ENCODE results near the gene SLIT1.

The SLIT1 gene

GRCh38 chr10:97154162-97154561 is 31.6 kb downstream of the SLIT1 start:
- Histone ChIP-seq H3K36me3 (ENCODE audit: low read length) (no peaks in the 10 kb centered on the region), H3K4me2 (ENCODE audit: low read depth, low read length, poor library complexity, severe bottlenecking) (no peak overlapping the region), H3K27me3 (ENCODE audit: low read length) (no peaks in the 10 kb centered on the region)

GRCh38 chr10:97153270-97153850 is 32.4 kb downstream of the SLIT1 start:
- no peaks in the 10 kb centered on the region for H3F3A ChIP-seq (ENCODE audit: insufficient read depth)
- H3K9me2 ChIP-seq (replicated peaks; ENCODE audit: insufficient read depth, low read length): no peaks in the 10 kb centered on the region
- H3K79me2 ChIP-seq (ENCODE audit: insufficient read depth, low read length): no peaks in the 10 kb centered on the region
- H3K4me3 ChIP-seq (ENCODE audit: insufficient read depth, low read length, poor library complexity, severe bottlenecking): no peak overlapping the region
- H4K20me1 ChIP-seq (ENCODE audit: low read depth, low read length): no peaks in the 10 kb centered on the region
- no peaks in the 10 kb centered on the region for H3K36me3 ChIP-seq (ENCODE audit: low read length)
- no peak overlapping the region for H3K9ac ChIP-seq (ENCODE audit: low read length)
- H2AFZ ChIP-seq (ENCODE audit: low read depth, low read length, severe bottlenecking): no peak overlapping the region
- H3K9me3 ChIP-seq (ENCODE audit: insufficient read depth, low read length): no peaks in the 10 kb centered on the region
- TF ChIP-seq EZH2phosphoT487 (conservative IDR thresholded peaks at IDR 0.05; ENCODE audit: low read length): no peak
- TF ChIP-seq, protein P1, sequence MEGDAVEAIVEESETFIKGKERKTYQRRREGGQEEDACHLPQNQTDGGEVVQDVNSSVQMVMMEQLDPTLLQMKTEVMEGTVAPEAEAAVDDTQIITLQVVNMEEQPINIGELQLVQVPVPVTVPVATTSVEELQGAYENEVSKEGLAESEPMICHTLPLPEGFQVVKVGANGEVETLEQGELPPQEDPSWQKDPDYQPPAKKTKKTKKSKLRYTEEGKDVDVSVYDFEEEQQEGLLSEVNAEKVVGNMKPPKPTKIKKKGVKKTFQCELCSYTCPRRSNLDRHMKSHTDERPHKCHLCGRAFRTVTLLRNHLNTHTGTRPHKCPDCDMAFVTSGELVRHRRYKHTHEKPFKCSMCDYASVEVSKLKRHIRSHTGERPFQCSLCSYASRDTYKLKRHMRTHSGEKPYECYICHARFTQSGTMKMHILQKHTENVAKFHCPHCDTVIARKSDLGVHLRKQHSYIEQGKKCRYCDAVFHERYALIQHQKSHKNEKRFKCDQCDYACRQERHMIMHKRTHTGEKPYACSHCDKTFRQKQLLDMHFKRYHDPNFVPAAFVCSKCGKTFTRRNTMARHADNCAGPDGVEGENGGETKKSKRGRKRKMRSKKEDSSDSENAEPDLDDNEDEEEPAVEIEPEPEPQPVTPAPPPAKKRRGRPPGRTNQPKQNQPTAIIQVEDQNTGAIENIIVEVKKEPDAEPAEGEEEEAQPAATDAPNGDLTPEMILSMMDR (IDR thresholded peaks at IDR 0.05; ENCODE audit: insufficient read depth, low read length, poor library complexity, severe bottlenecking): no peak
- no peak overlapping the region for H3K4me2 ChIP-seq (ENCODE audit: low read depth, low read length, poor library complexity, severe bottlenecking)
- H3K27me3 ChIP-seq (ENCODE audit: low read length): no peaks in the 10 kb centered on the region
- H3K27ac ChIP-seq (ENCODE audit: low read depth, low read length): no peak overlapping the region

More at GRCh38 chr10:97154162-97154561, 31.6 kb downstream of the SLIT1 start:
- Histone ChIP-seq H3K27ac (ENCODE audit: low read depth, low read length) (no peak overlapping the region), H2AFZ (ENCODE audit: low read depth, low read length, severe bottlenecking) (no peak overlapping the region), H3K79me2 (ENCODE audit: insufficient read depth, low read length) (no peaks in the 10 kb centered on the region), H4K20me1 (ENCODE audit: low read depth, low read length) (no peaks in the 10 kb centered on the region), H3K4me3 (ENCODE audit: insufficient read depth, low read length, poor library complexity, severe bottlenecking) (no peak overlapping the region), H3K9ac (ENCODE audit: low read length) (no peak overlapping the region), H3K9me2 (replicated peaks; ENCODE audit: insufficient read depth, low read length) (no peaks in the 10 kb centered on the region), H3K9me3 (ENCODE audit: insufficient read depth, low read length) (no peaks in the 10 kb centered on the region), H3F3A (ENCODE audit: insufficient read depth) (no peaks in the 10 kb centered on the region)
- TF ChIP-seq, protein P1 (IDR thresholded peaks at IDR 0.05; ENCODE audit: insufficient read depth, low read length, poor library complexity, severe bottlenecking): no peak
- no peak for TF ChIP-seq EZH2phosphoT487 (conservative IDR thresholded peaks at IDR 0.05; ENCODE audit: low read length)

- Histone ChIP-seq H3K36me3 (ENCODE audit: low read length) (no peaks in the 10 kb centered on the region), H3K9ac (ENCODE audit: low read length) (no peak overlapping the region), H3K4me3 (ENCODE audit: insufficient read depth, low read length, poor library complexity, severe bottlenecking) (no peak overlapping the region), H3K4me2 (ENCODE audit: low read depth, low read length, poor library complexity, severe bottlenecking) (no peak overlapping the region), H2AFZ (ENCODE audit: low read depth, low read length, severe bottlenecking) (no peak overlapping the region), H3K27me3 (ENCODE audit: low read length) (no peaks in the 10 kb centered on the region), H3K27ac (ENCODE audit: low read depth, low read length) (no peak overlapping the region), H3K9me2 (replicated peaks; ENCODE audit: insufficient read depth, low read length) (no peaks in the 10 kb centered on the region), H3K9me3 (ENCODE audit: insufficient read depth, low read length) (no peaks in the 10 kb centered on the region), H4K20me1 (ENCODE audit: low read depth, low read length) (no peaks in the 10 kb centered on the region), H3K79me2 (ENCODE audit: insufficient read depth, low read length) (no peaks in the 10 kb centered on the region), H3F3A (ENCODE audit: insufficient read depth) (no peaks in the 10 kb centered on the region)
- TF ChIP-seq, protein P1 (IDR thresholded peaks at IDR 0.05; ENCODE audit: insufficient read depth, low read length, poor library complexity, severe bottlenecking): no peak
- no peak for TF ChIP-seq EZH2phosphoT487 (conservative IDR thresholded peaks at IDR 0.05; ENCODE audit: low read length)
Observed at GRCh38 chr10:97151307-97151914, 34.3 kb downstream of the SLIT1 start.

All from SU-DHL-6 (cell line).